GM23338 (cell line): Measurements from ENCODE around the gene CORO1C. TPM values are rescaled to one million over a fixed set of nuclear protein-coding genes. Genes with fewer than 3 reads are reported as not detected.

Source experiments
- ATAC-seq: fragments of 200-7000 bp; cut with Tn5 transposase; 3 replicates; pipeline ENCODE4 v1.9.1; 2020
- DNase-seq: peaks from one replicate; pipeline ENCODE4 v3.0.0-alpha.2; 2015; ENCODE audit warnings: low spot score
- H2AFZ ChIP-seq: fragments of 200-600 bp; sonication (generic); 2 replicates; pipeline ENCODE4 v1.8.0; 2016; ENCODE audit warnings: antibody characterized with exemption, mild to moderate bottlenecking, moderate library complexity
- H3F3A ChIP-seq: fragments of 200-600 bp; sonication (generic); replicated peaks from 2 replicates; pipeline ENCODE4 v1.8.0; 2017; ENCODE audit warnings: antibody characterized with exemption, mixed run types, low read depth
- H3K27ac ChIP-seq: fragments of 200-600 bp; sonication (generic); 2 replicates; pipeline ENCODE4 v1.6.1; 2016; ENCODE audit warnings: low read depth
- H3K27me3 ChIP-seq: fragments of 200-600 bp; sonication (generic); 2 replicates; pipeline ENCODE4 v1.8.0; 2016; ENCODE audit warnings: mild to moderate bottlenecking, mixed run types, moderate library complexity; ENCODE audit not compliant: insufficient read depth
- H3K36me3 ChIP-seq: fragments of 200-600 bp; sonication (generic); 2 replicates; pipeline ENCODE4 v1.8.0; 2016; ENCODE audit warnings: mild to moderate bottlenecking; ENCODE audit not compliant: insufficient read depth
- H3K4me1 ChIP-seq: fragments of 200-600 bp; sonication (generic); 2 replicates; pipeline ENCODE4 v1.8.0; 2016; ENCODE audit warnings: mild to moderate bottlenecking, moderate library complexity; ENCODE audit not compliant: insufficient read depth
- H3K4me2 ChIP-seq: fragments of 200-600 bp; sonication (generic); 2 replicates; pipeline ENCODE4 v1.7.1; 2017; ENCODE audit warnings: mixed run types
- H3K4me3 ChIP-seq: fragments of 200-600 bp; sonication (generic); 2 replicates; pipeline ENCODE4 v1.6.1; 2016; ENCODE audit warnings: mixed run types
- H3K79me2 ChIP-seq: fragments of 200-600 bp; sonication (generic); replicated peaks from 2 replicates; pipeline ENCODE4 v1.8.0; 2017; ENCODE audit warnings: mild to moderate bottlenecking; ENCODE audit not compliant: insufficient read depth
- H3K9me2 ChIP-seq: fragments of 200-600 bp; sonication (generic); 2 replicates; pipeline ENCODE4 v1.8.0; 2017; ENCODE audit not compliant: insufficient read depth
- H4K20me1 ChIP-seq: fragments of 200-600 bp; sonication (generic); replicated peaks from 2 replicates; pipeline ENCODE4 v1.8.0; 2017; ENCODE audit warnings: mild to moderate bottlenecking; ENCODE audit not compliant: insufficient read depth
- H3K27ac Mint-ChIP-seq: 2 replicates; pipeline ENCODE4 v1.8.0; 2020; ENCODE audit warnings: inconsistent platforms, mild to moderate bottlenecking, moderate library complexity, mixed read lengths
- H3K27me3 Mint-ChIP-seq: 3 replicates; pipeline ENCODE4 v1.8.0; 2022; ENCODE audit warnings: low read depth, mild to moderate bottlenecking, moderate library complexity, mixed read lengths, inconsistent platforms; ENCODE audit not compliant: insufficient read depth, poor library complexity
- H3K36me3 Mint-ChIP-seq: 3 replicates; pipeline ENCODE4 v1.8.0; 2021; ENCODE audit warnings: low read depth, mild to moderate bottlenecking, inconsistent platforms, moderate library complexity, mixed read lengths
- H3K4me1 Mint-ChIP-seq: 3 replicates; pipeline ENCODE4 v1.8.0; 2020; ENCODE audit warnings: mild to moderate bottlenecking, inconsistent platforms, mixed read lengths
- H3K4me3 Mint-ChIP-seq: 3 replicates; pipeline ENCODE4 v1.8.0; 2021; ENCODE audit warnings: moderate library complexity, mild to moderate bottlenecking, inconsistent platforms, mixed read lengths
- H3K9me3 Mint-ChIP-seq: 3 replicates; pipeline ENCODE4 v1.8.0; 2020; ENCODE audit warnings: moderate library complexity, mild to moderate bottlenecking, inconsistent platforms, mixed read lengths
- CTCF ChIP-seq, 2 experiments: fragments of 200-600 bp in 1 of 2; sonication (generic) in 1 of 2; conservative IDR thresholded peaks; 2 replicates each; pipeline versions ENCODE4 v1.5.1 to v1.6.1; 2016 to 2017; ENCODE audit warnings: antibody characterized with exemption in 2 of 2, low read depth in 2 of 2, mild to moderate bottlenecking in 2 of 2, moderate library complexity in 1 of 2
- EZH2phosphoT487 ChIP-seq: fragments of 200-600 bp; sonication (generic); IDR thresholded peaks from one replicate; pipeline ENCODE4 v1.8.1; 2018; ENCODE audit warnings: antibody characterized with exemption; ENCODE audit not compliant: unreplicated experiment
- JUNB ChIP-seq: IDR thresholded peaks from one replicate; pipeline ENCODE4 v1.6.1; 2016; ENCODE audit warnings: antibody characterized with exemption; ENCODE audit not compliant: unreplicated experiment
- REST ChIP-seq: IDR thresholded peaks from one replicate; pipeline ENCODE4 v1.6.1; 2018; ENCODE audit warnings: antibody characterized with exemption; ENCODE audit not compliant: unreplicated experiment
- STAT1 ChIP-seq: IDR thresholded peaks from one replicate; pipeline ENCODE4 v1.6.1; 2016; ENCODE audit warnings: antibody characterized with exemption; ENCODE audit not compliant: unreplicated experiment
- ZNF114 ChIP-seq: fragments of 250-450 bp; sonication (Bioruptor Pico); IDR thresholded peaks from 2 replicates; pipeline ENCODE4 v1.5.0; 2020; ENCODE audit warnings: mild to moderate bottlenecking, moderate library complexity
- ZNF331 ChIP-seq: fragments of 250-450 bp; sonication (Bioruptor Pico); IDR thresholded peaks from 2 replicates; pipeline ENCODE4 v1.5.0; 2020; ENCODE audit warnings: low read depth, mild to moderate bottlenecking, moderate library complexity
- ZNF462 ChIP-seq: fragments of 250-450 bp; sonication (Bioruptor Pico); IDR thresholded peaks from 2 replicates; pipeline ENCODE4 v1.5.0; 2020; ENCODE audit warnings: mild to moderate bottlenecking, moderate library complexity
- polyA plus RNA-seq: library from polyadenylated mRNA; unstranded; fragments of >200 nt; fragmentation: Nextera tagmentation; extraction: Ambion mirVana; gene quantifications from 2 replicates; pipeline ENCODE4 v1.2.1, GENCODE V29; 2016
- total RNA-seq: library from RNA; depleted of rRNA; stranded (reverse); fragments of >200 nt; shearing (Covaris generic); gene quantifications from 2 replicates; pipeline ENCODE4 v1.2.3, GENCODE V29; 2014

Gene CORO1C
- total and polyA plus RNA-seq, 2 experiments from 2014 or later: 59.2 to 89.5 TPM

GRCh38 chr12:108646600-108647579 lies 84.4 kb downstream of the CORO1C start:
- Histone ChIP-seq H3F3A (no peaks in the 10 kb centered on the region), H3K4me3 (no peak overlapping the region), H3K79me2 (no peaks in the 10 kb centered on the region), H3K4me2 (no peak overlapping the region), H3K27ac (no peak overlapping the region), H3K9me2 (no peaks in the 10 kb centered on the region), H4K20me1 (no peaks in the 10 kb centered on the region), H3K4me1 (no peaks in the 10 kb centered on the region), H3K36me3 (peaks cover 15% of the 10 kb centered on the region; the same call in 1 of the 2 replicates), H3K27me3 (no peaks in the 10 kb centered on the region), H2AFZ (no peak overlapping the region)
- Mint-ChIP-seq H3K36me3 (peaks cover 36% of the 10 kb centered on the region), H3K9me3 (no peaks in the 10 kb centered on the region), H3K4me3 (no peak overlapping the region), H3K4me1 (peaks cover 8% of the 10 kb centered on the region), H3K27me3 (peaks cover 4% of the 10 kb centered on the region), H3K27ac (no peak overlapping the region)
- DNase-seq (peak; percentile 41), ATAC-seq (peak; percentile 62)
- TF ChIP-seq REST (no peak), STAT1 (no peak), ZNF114 (CRISPR knock-in tag) (no peak), CTCF (conservative IDR thresholded peaks at IDR 0.05; ENCODE audit: low read depth in 2 of 2) (peak; percentile 17 to 22; a peak in 3 of 4 replicates), JUNB (no peak), ZNF462 (CRISPR knock-in tag) (no peak), ZNF331 (CRISPR knock-in tag) (no peak), EZH2phosphoT487 (no peak)
